Glutamatergic neuron (in vitro differentiated cells): ENCODE measurements around the gene TRPM3. TPM values are rescaled to one million over a fixed set of nuclear protein-coding genes. Genes with fewer than 3 reads are reported as not detected.

Experiments
- DNase-seq: peaks from one replicate; pipeline ENCODE4 v3.0.0; 2022
- H3K27ac Mint-ChIP-seq: one replicate; pipeline ENCODE4 v1.8.0; 2020; ENCODE audit warnings: mild to moderate bottlenecking, mixed read lengths, inconsistent platforms; ENCODE audit not compliant: unreplicated experiment
- H3K27me3 Mint-ChIP-seq: one replicate; pipeline ENCODE4 v1.8.0; 2020; ENCODE audit warnings: mild to moderate bottlenecking, moderate library complexity, mixed read lengths, inconsistent platforms; ENCODE audit not compliant: unreplicated experiment
- H3K36me3 Mint-ChIP-seq: one replicate; pipeline ENCODE4 v1.8.0; 2020; ENCODE audit warnings: mild to moderate bottlenecking, mixed read lengths, inconsistent platforms; ENCODE audit not compliant: unreplicated experiment
- H3K4me1 Mint-ChIP-seq: one replicate; pipeline ENCODE4 v1.8.0; 2020; ENCODE audit warnings: mild to moderate bottlenecking, low read depth, mixed read lengths, inconsistent platforms; ENCODE audit not compliant: unreplicated experiment
- H3K4me3 Mint-ChIP-seq: one replicate; pipeline ENCODE4 v1.8.0; 2020; ENCODE audit warnings: mild to moderate bottlenecking, mixed read lengths, inconsistent platforms; ENCODE audit not compliant: unreplicated experiment
- H3K9me3 Mint-ChIP-seq: one replicate; pipeline ENCODE4 v1.8.0; 2020; ENCODE audit warnings: mild to moderate bottlenecking, moderate library complexity, mixed read lengths, inconsistent platforms; ENCODE audit not compliant: unreplicated experiment
- total RNA-seq: library from RNA; stranded (reverse); fragmentation: NEBNext Ultra II Directional; extraction: Animal tissue kit (Norgen Biotek cat#: 25700); gene quantifications from one replicate; pipeline ENCODE4 v1.2.1, GENCODE V29; 2021; ENCODE audit not compliant: unreplicated experiment
- TF ChIP-seq, protein P1 (sequence below): fragments of 200-600 bp; sonication (generic); IDR thresholded peaks from one replicate; pipeline ENCODE4 v1.5.0; 2021; ENCODE audit not compliant: partially characterized antibody, unreplicated experiment

Gene TRPM3
- total RNA-seq, 1 donor from 2014 or later: 3.3 TPM

- Mint-ChIP-seq H3K27me3 (no peaks in the 10 kb centered on the region), H3K27ac (no peak overlapping the region), H3K4me1 (no peaks in the 10 kb centered on the region), H3K36me3 (no peaks in the 10 kb centered on the region), H3K9me3 (peaks cover 3% of the 10 kb centered on the region), H3K4me3 (no peak overlapping the region)
- DNase-seq: no peak
- TF ChIP-seq, protein P1, sequence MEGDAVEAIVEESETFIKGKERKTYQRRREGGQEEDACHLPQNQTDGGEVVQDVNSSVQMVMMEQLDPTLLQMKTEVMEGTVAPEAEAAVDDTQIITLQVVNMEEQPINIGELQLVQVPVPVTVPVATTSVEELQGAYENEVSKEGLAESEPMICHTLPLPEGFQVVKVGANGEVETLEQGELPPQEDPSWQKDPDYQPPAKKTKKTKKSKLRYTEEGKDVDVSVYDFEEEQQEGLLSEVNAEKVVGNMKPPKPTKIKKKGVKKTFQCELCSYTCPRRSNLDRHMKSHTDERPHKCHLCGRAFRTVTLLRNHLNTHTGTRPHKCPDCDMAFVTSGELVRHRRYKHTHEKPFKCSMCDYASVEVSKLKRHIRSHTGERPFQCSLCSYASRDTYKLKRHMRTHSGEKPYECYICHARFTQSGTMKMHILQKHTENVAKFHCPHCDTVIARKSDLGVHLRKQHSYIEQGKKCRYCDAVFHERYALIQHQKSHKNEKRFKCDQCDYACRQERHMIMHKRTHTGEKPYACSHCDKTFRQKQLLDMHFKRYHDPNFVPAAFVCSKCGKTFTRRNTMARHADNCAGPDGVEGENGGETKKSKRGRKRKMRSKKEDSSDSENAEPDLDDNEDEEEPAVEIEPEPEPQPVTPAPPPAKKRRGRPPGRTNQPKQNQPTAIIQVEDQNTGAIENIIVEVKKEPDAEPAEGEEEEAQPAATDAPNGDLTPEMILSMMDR: no peak
Measured at GRCh38 chr9:70581955-70582350, 539.5 kb downstream of the TRPM3 start.

- Mint-ChIP-seq H3K9me3 (peaks cover 3% of the 10 kb centered on the region), H3K27me3 (no peaks in the 10 kb centered on the region), H3K27ac (no peak overlapping the region), H3K4me1 (no peaks in the 10 kb centered on the region), H3K36me3 (no peaks in the 10 kb centered on the region), H3K4me3 (no peak overlapping the region)
- TF ChIP-seq, protein P1: no peak
- no peak for DNase-seq
Measured at GRCh38 chr9:70581214-70581954, 540.0 kb downstream of the TRPM3 start.

GRCh38 chr9:70580606-70581195, 540.7 kb downstream of the TRPM3 start:
- no peaks in the 10 kb centered on the region for H3K27me3 Mint-ChIP-seq
- H3K9me3 Mint-ChIP-seq: peaks cover 3% of the 10 kb centered on the region
- no peaks in the 10 kb centered on the region for H3K36me3 Mint-ChIP-seq
- H3K4me1 Mint-ChIP-seq: no peaks in the 10 kb centered on the region
- TF ChIP-seq, protein P1: no peak
- DNase-seq: no peak
- no peak overlapping the region for H3K4me3 Mint-ChIP-seq
- no peak overlapping the region for H3K27ac Mint-ChIP-seq

- H3K27me3 Mint-ChIP-seq: no peaks in the 10 kb centered on the region
- TF ChIP-seq, protein P1: no peak
- no peaks in the 10 kb centered on the region for H3K36me3 Mint-ChIP-seq
- no peak overlapping the region for H3K4me3 Mint-ChIP-seq
- no peak overlapping the region for H3K27ac Mint-ChIP-seq
- H3K9me3 Mint-ChIP-seq: peaks cover 3% of the 10 kb centered on the region
- H3K4me1 Mint-ChIP-seq: no peaks in the 10 kb centered on the region
- no peak for DNase-seq
Measured at GRCh38 chr9:70579686-70580085, 541.7 kb downstream of the TRPM3 start.

DNA sequence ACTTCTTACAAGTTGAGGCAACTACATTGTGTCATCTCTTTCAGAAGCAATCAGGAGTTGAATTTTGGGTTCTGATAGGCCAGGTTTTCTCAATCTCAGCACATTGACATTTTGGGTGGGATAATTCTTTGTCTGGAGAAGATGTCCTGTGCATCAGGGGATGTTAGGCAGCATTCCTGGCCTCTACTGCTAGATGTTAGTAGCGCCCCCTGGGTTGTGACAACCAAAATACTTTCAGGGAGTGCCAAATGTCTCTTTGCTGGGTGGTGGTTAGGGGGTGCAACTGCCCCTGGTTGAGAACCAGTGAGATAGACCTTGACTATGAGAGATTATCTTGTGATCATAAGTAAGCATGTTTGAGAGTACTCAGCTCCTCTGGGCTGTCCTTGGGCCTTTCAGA, 542.7 kb downstream of the TRPM3 start:
- peaks cover 3% of the 10 kb centered on the region for H3K9me3 Mint-ChIP-seq
- no peak overlapping the region for H3K4me3 Mint-ChIP-seq
- no peaks in the 10 kb centered on the region for H3K27me3 Mint-ChIP-seq
- H3K27ac Mint-ChIP-seq: no peak overlapping the region
- H3K4me1 Mint-ChIP-seq: no peaks in the 10 kb centered on the region
- H3K36me3 Mint-ChIP-seq: no peaks in the 10 kb centered on the region
- TF ChIP-seq, protein P1: no peak
- no peak for DNase-seq
